DND-41 (cell line): Measurements from ENCODE around the gene CNTLN.

Source experiments
- CTCF ChIP-seq: IDR thresholded peaks from 2 replicates; pipeline ENCODE4 v1.5.1; 2012; ENCODE audit warnings: borderline replicate concordance, low read length, moderate library complexity, mild to moderate bottlenecking; ENCODE audit not compliant: poor library complexity, severe bottlenecking; ENCODE audit errors: extremely low read depth
- EZH2 ChIP-seq: IDR thresholded peaks from 3 replicates; pipeline ENCODE4 v1.6.1; 2012; ENCODE audit warnings: borderline replicate concordance, low read depth, mild to moderate bottlenecking, moderate library complexity, low read length, inconsistent platforms; ENCODE audit not compliant: severe bottlenecking

- TF ChIP-seq CTCF (no peak), EZH2 (no peak)
These were observed 400.3 kb downstream of the CNTLN start for GRCh38 chr9:17535176-17535575.
